ENCODE measurements around the gene RIF1.
"Not testable (repeated sequence)": the region's sequence is repeated elsewhere in the genome, so short reads cannot be mapped to it uniquely, and the experiment has no call there.

Gene RIF1

GRCh38 chr2:151409601-151410484, at the start of gene RIF1:
RIF1 (plus strand) TSS chr2:151409902; CDS start chr2:151410424, 522 bp downstream.
- peak; percentile 93 for DNase-seq (ENCODE audit: low read depth, low spot score)

- no peak for DNase-seq (ENCODE audit: low read depth, low spot score)
Measured at GRCh38 chr2:151361674-151362370, 47.9 kb upstream of the RIF1 start.

- DNase-seq (ENCODE audit: low read depth, low spot score): no peak
Measured at GRCh38 chr2:151363709-151364108, 46.0 kb upstream of the RIF1 start.

- DNase-seq (ENCODE audit: low read depth, low spot score): no peak
Measured at GRCh38 chr2:151367571-151367970, 42.1 kb upstream of the RIF1 start.

- DNase-seq (ENCODE audit: low read depth, low spot score): no peak
Measured at GRCh38 chr2:151374436-151374835, 35.3 kb upstream of the RIF1 start.

GRCh38 chr2:151379169-151379568, 30.5 kb upstream of the RIF1 start:
- DNase-seq (ENCODE audit: low read depth, low spot score): no peak

GRCh38 chr2:151380580-151381235, 29.0 kb upstream of the RIF1 start:
- no peak for DNase-seq (ENCODE audit: low read depth, low spot score)

- no peak for DNase-seq (ENCODE audit: low read depth, low spot score)
Measured at GRCh38 chr2:151381266-151381665, 28.4 kb upstream of the RIF1 start.

GRCh38 chr2:151388011-151388410, 21.7 kb upstream of the RIF1 start:
- no peak for DNase-seq (ENCODE audit: low read depth, low spot score)

- DNase-seq (ENCODE audit: low read depth, low spot score): no peak
Measured at GRCh38 chr2:151391436-151391835, 18.3 kb upstream of the RIF1 start.

- DNase-seq (ENCODE audit: low read depth, low spot score): no peak
Measured at GRCh38 chr2:151394509-151394908, 15.2 kb upstream of the RIF1 start.

GRCh38 chr2:151395509-151396374, 14.0 kb upstream of the RIF1 start:
- DNase-seq (ENCODE audit: low read depth, low spot score): no peak

- no peak for DNase-seq (ENCODE audit: low read depth, low spot score)
Measured at GRCh38 chr2:151399981-151400380, 9.7 kb upstream of the RIF1 start.

GRCh38 chr2:151401149-151401548, 8.6 kb upstream of the RIF1 start:
- no peak for DNase-seq (ENCODE audit: low read depth, low spot score)

- no peak for DNase-seq (ENCODE audit: low read depth, low spot score)
Measured at GRCh38 chr2:151403914-151404313, 5.8 kb upstream of the RIF1 start.

GRCh38 chr2:151405376-151405775, 4.3 kb upstream of the RIF1 start:
- DNase-seq (ENCODE audit: low read depth, low spot score): no peak

- no peak for DNase-seq (ENCODE audit: low read depth, low spot score)
Measured at GRCh38 chr2:151407281-151407680, 2.4 kb upstream of the RIF1 start.

GRCh38 chr2:151408788-151409600, 708 bp upstream of the RIF1 start:
- DNase-seq (ENCODE audit: low read depth, low spot score): peak; percentile 77

GRCh38 chr2:151410485-151410834, 758 bp downstream of the RIF1 start:
- DNase-seq (ENCODE audit: low read depth, low spot score): no peak

GRCh38 chr2:151417650-151418049, 7.9 kb downstream of the RIF1 start:
- no peak for DNase-seq (ENCODE audit: low read depth, low spot score)

- DNase-seq (ENCODE audit: low read depth, low spot score): not testable (repeated sequence)
Measured at GRCh38 chr2:151421681-151422080, 12.0 kb downstream of the RIF1 start.
